Smooth muscle cell (in vitro differentiated cells): ENCODE results near the gene TRAF6. TPM values are rescaled to one million over a fixed set of nuclear protein-coding genes. Genes with fewer than 3 reads are reported as not detected.

Experiments
- DNase-seq: peaks from one replicate; lab custom pipeline; 2025; ENCODE audit not compliant: unreplicated experiment; lab: John Stamatoyannopoulos, UW
- H2AFZ ChIP-seq: fragments of 200-600 bp; sonication (generic); 2 replicates; pipeline ENCODE4 v1.6.0; 2016; ENCODE audit warnings: antibody characterized with exemption, low read depth, mild to moderate bottlenecking
- H3F3A ChIP-seq: fragments of 200-600 bp; sonication (generic); 2 replicates; pipeline ENCODE4 v1.6.0; 2017; ENCODE audit warnings: antibody characterized with exemption, low read depth
- H3K27ac ChIP-seq: fragments of 200-600 bp; sonication (generic); 2 replicates; pipeline ENCODE4 v1.5.1; 2016; ENCODE audit warnings: low read depth, mild to moderate bottlenecking
- H3K27me3 ChIP-seq: fragments of 200-600 bp; sonication (generic); 2 replicates; pipeline ENCODE4 v1.6.1; 2016; ENCODE audit warnings: low read depth, mild to moderate bottlenecking
- H3K36me3 ChIP-seq: fragments of 200-600 bp; sonication (generic); 2 replicates; pipeline ENCODE4 v1.5.1; 2016; ENCODE audit warnings: low read depth
- H3K4me1 ChIP-seq: fragments of 200-600 bp; sonication (generic); 2 replicates; pipeline ENCODE4 v1.5.1; 2016; ENCODE audit warnings: low read depth
- H3K4me2 ChIP-seq: fragments of 200-600 bp; sonication (generic); 2 replicates; pipeline ENCODE4 v1.6.0; 2016; ENCODE audit warnings: mild to moderate bottlenecking
- H3K4me3 ChIP-seq: fragments of 200-600 bp; sonication (generic); 2 replicates; pipeline ENCODE4 v1.5.1; 2016; ENCODE audit warnings: mild to moderate bottlenecking
- H3K79me2 ChIP-seq: fragments of 200-600 bp; sonication (generic); 2 replicates; pipeline ENCODE4 v1.6.0; 2016; ENCODE audit warnings: low read depth, mild to moderate bottlenecking
- H3K9ac ChIP-seq: fragments of 200-600 bp; sonication (generic); 2 replicates; pipeline ENCODE4 v1.6.0; 2016; ENCODE audit warnings: low read depth
- H3K9me3 ChIP-seq: fragments of 200-600 bp; sonication (generic); replicated peaks from 2 replicates; pipeline ENCODE4 v1.5.1; 2016; ENCODE audit warnings: low read depth
- H4K20me1 ChIP-seq: fragments of 200-600 bp; sonication (generic); 2 replicates; pipeline ENCODE4 v1.6.0; 2016; ENCODE audit warnings: low read depth
- CTCF ChIP-seq: fragments of 200-600 bp; sonication (generic); IDR thresholded peaks from 2 replicates; pipeline ENCODE4 v1.5.1; 2017; ENCODE audit warnings: borderline replicate concordance, mild to moderate bottlenecking, antibody characterized with exemption; ENCODE audit not compliant: insufficient read depth, poor library complexity, severe bottlenecking
- WGBS: methylation state at CpG from one replicate; pipeline ENCODE4 v1.1.7; 2016; ENCODE audit warnings: low lambda C conversion rate; 5-methylcytosine and 5-hydroxymethylcytosine counted together
- polyA plus RNA-seq: library from polyadenylated mRNA; unstranded; fragments of >200 nt; fragmentation: Nextera tagmentation; extraction: Ambion mirVana; gene quantifications from 2 replicates; pipeline ENCODE4 v1.2.1, GENCODE V29; 2016
- total RNA-seq: library from RNA; depleted of rRNA; stranded (reverse); fragments of >200 nt; gene quantifications from 2 replicates; pipeline ENCODE4 v1.2.3, GENCODE V29; 2014

TRAF6 gene
- total and polyA plus RNA-seq, 2 experiments from 2014 or later: 9.9 to 18.9 TPM

GRCh38 chr11:36447514-36447913, 62.6 kb downstream of the TRAF6 start:
- no peak overlapping the region for H3K27ac ChIP-seq
- H3F3A ChIP-seq: peaks cover 7% of the 10 kb centered on the region
- no peaks in the 10 kb centered on the region for H4K20me1 ChIP-seq
- no peaks in the 10 kb centered on the region for H3K9me3 ChIP-seq
- peaks cover 10% of the 10 kb centered on the region for H3K4me1 ChIP-seq
- no peaks in the 10 kb centered on the region for H3K27me3 ChIP-seq
- no peak overlapping the region for H2AFZ ChIP-seq
- WGBS: 87% methylated on average over 2 of the region's 2 CpGs
- no peaks in the 10 kb centered on the region for H3K79me2 ChIP-seq
- no peak for DNase-seq
- no peak for TF ChIP-seq CTCF
- H3K9ac ChIP-seq: no peak overlapping the region
- no peak overlapping the region for H3K4me3 ChIP-seq
- peaks cover 9% of the 10 kb centered on the region for H3K36me3 ChIP-seq
- no peak overlapping the region for H3K4me2 ChIP-seq

GRCh38 chr11:36446135-36446534, 63.9 kb downstream of the TRAF6 start:
- Histone ChIP-seq H3K4me3 (no peak overlapping the region), H3K9ac (no peak overlapping the region), H3K4me1 (peaks cover 4% of the 10 kb centered on the region), H2AFZ (no peak overlapping the region), H3K27me3 (no peaks in the 10 kb centered on the region), H4K20me1 (no peaks in the 10 kb centered on the region), H3K36me3 (peaks cover 9% of the 10 kb centered on the region), H3K4me2 (no peak overlapping the region), H3F3A (peaks cover under 1% of the 10 kb centered on the region), H3K27ac (no peak overlapping the region), H3K79me2 (no peaks in the 10 kb centered on the region), H3K9me3 (no peaks in the 10 kb centered on the region)
- DNase-seq: no peak
- WGBS: 90% methylated on average over 7 of the region's 7 CpGs
- TF ChIP-seq CTCF: no peak

- Histone ChIP-seq H3K79me2 (no peaks in the 10 kb centered on the region), H3K27me3 (no peaks in the 10 kb centered on the region), H3K36me3 (peaks cover 9% of the 10 kb centered on the region), H3K4me1 (no peaks in the 10 kb centered on the region), H3K4me2 (no peak overlapping the region), H3F3A (no peaks in the 10 kb centered on the region), H4K20me1 (no peaks in the 10 kb centered on the region), H3K27ac (no peak overlapping the region), H3K4me3 (no peak overlapping the region), H3K9ac (no peak overlapping the region), H3K9me3 (no peaks in the 10 kb centered on the region), H2AFZ (no peak overlapping the region)
- DNase-seq: no peak
- whole genome bisulfite sequencing: 82% methylated on average over 2 of the region's 2 CpGs
- TF ChIP-seq CTCF: no peak
Measured at GRCh38 chr11:36443661-36444060, 66.4 kb downstream of the TRAF6 start.

- no peak overlapping the region for H3K27ac ChIP-seq
- H4K20me1 ChIP-seq: no peaks in the 10 kb centered on the region
- H3K79me2 ChIP-seq: no peaks in the 10 kb centered on the region
- H3K9ac ChIP-seq: no peak overlapping the region
- no peak overlapping the region for H3K4me2 ChIP-seq
- H2AFZ ChIP-seq: no peak overlapping the region
- no peak overlapping the region for H3K4me3 ChIP-seq
- H3K9me3 ChIP-seq: no peaks in the 10 kb centered on the region
- DNase-seq: no peak
- H3K27me3 ChIP-seq: no peaks in the 10 kb centered on the region
- H3K4me1 ChIP-seq: no peaks in the 10 kb centered on the region
- no peak for TF ChIP-seq CTCF
- peaks cover 9% of the 10 kb centered on the region for H3K36me3 ChIP-seq
- no peaks in the 10 kb centered on the region for H3F3A ChIP-seq
- 90% methylated on average over 2 of the region's 2 CpGs for WGBS
Measured at GRCh38 chr11:36441610-36442208, 68.4 kb downstream of the TRAF6 start.
